ENCODE measurements around the gene GPRC5C. TPM values are rescaled to one million over a fixed set of nuclear protein-coding genes. Genes with fewer than 3 reads are reported as not detected.

GPRC5C gene
- total and polyA plus RNA-seq, 2 donors (not counting 1 experiment from before 2014, with no cell fraction given): 0.66 to 1.1 TPM

DNA sequence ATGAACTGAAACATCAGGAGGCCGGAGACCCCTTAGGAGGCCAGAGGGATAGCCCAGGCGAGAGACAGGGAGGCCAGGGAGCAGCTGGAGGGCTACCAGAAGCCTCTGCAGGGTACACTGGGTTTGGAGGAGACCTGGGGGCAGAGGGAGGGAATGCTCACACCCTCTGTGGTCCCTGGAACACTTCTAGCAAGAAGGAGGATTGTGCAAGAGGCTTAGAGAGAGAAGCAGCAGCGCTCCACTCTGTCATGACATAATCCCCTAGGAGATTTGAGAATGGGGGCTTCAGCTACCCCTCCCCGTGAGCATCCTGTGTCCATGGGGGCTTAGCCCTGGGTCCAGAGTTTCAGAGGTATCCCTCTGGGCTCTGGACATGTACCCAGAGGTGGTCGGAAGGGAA lies 48.7 kb upstream of the GPRC5C start:
- POLR2A ChIA-PET: no interaction called here
- TF ChIP-seq, protein P1, sequence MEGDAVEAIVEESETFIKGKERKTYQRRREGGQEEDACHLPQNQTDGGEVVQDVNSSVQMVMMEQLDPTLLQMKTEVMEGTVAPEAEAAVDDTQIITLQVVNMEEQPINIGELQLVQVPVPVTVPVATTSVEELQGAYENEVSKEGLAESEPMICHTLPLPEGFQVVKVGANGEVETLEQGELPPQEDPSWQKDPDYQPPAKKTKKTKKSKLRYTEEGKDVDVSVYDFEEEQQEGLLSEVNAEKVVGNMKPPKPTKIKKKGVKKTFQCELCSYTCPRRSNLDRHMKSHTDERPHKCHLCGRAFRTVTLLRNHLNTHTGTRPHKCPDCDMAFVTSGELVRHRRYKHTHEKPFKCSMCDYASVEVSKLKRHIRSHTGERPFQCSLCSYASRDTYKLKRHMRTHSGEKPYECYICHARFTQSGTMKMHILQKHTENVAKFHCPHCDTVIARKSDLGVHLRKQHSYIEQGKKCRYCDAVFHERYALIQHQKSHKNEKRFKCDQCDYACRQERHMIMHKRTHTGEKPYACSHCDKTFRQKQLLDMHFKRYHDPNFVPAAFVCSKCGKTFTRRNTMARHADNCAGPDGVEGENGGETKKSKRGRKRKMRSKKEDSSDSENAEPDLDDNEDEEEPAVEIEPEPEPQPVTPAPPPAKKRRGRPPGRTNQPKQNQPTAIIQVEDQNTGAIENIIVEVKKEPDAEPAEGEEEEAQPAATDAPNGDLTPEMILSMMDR (IDR thresholded peaks at IDR 0.05): no peak
- no peak for TF ChIP-seq EZH2 (IDR thresholded peaks at IDR 0.05; ENCODE audit: borderline replicate concordance, insufficient read depth, low read depth, low read length, poor library complexity, severe bottlenecking)
- no peak overlapping the region for H3K27ac ChIP-seq (ENCODE audit: low read length in 2 of 2)
- no peak overlapping the region for H3K4me3 ChIP-seq (ENCODE audit: control extremely low read depth in 1 of 5, extremely low read depth in 1 of 5, insufficient read depth in 1 of 5, low read depth in 2 of 5, low read length in 4 of 5)
- intact Hi-C loops (cut with micrococcal nuclease): no loop called here
- ATAC-seq (ENCODE audit: low read depth): no peak
- H4K20me1 ChIP-seq (ENCODE audit: control insufficient read depth, insufficient read depth, low read length, poor library complexity, severe bottlenecking): no peaks in the 10 kb centered on the region
- Mint-ChIP-seq H3K27me3 (peaks cover 11% of the 10 kb centered on the region), H3K27ac (no peak overlapping the region), H3K9me3 (ENCODE audit: insufficient read depth) (no peaks in the 10 kb centered on the region), H3K4me3 (no peak overlapping the region), H3K4me1 (no peaks in the 10 kb centered on the region)
- no peak overlapping the region for H2AFZ ChIP-seq (ENCODE audit: insufficient read depth, low read depth, low read length, poor library complexity, severe bottlenecking)
- no peaks in the 10 kb centered on the region for H3K9me3 ChIP-seq (ENCODE audit: control extremely low read depth in 1 of 3, control insufficient read depth in 2 of 3, insufficient read depth in 1 of 3, low read length in 2 of 3)
- CTCF ChIA-PET: no interaction called here
- H3K36me3 ChIP-seq (replicated peaks in 1 of 2; ENCODE audit: control extremely low read depth in 1 of 2, control insufficient read depth in 1 of 2, extremely low read depth in 1 of 2, insufficient read depth in 2 of 2, low read length in 1 of 2): no peaks in the 10 kb centered on the region
- no peaks in the 10 kb centered on the region for H3K79me2 ChIP-seq (ENCODE audit: control insufficient read depth, insufficient read depth, low read length)
- H3K27me3 ChIP-seq (replicated peaks in 1 of 4; ENCODE audit: control extremely low read depth in 1 of 4, control insufficient read depth in 3 of 4, insufficient read depth in 4 of 4, low read length in 3 of 4): peaks cover 0 to 17% (median 3%) of the 10 kb centered on the region in 4 experiments
- 78% methylated on average over 3 of the region's 5 CpGs for WGBS (ENCODE audit: insufficient coverage)
- H3K4me1 ChIP-seq (ENCODE audit: control insufficient read depth in 2 of 2, insufficient read depth in 2 of 2, low read length in 2 of 2): peaks cover 5 to 9% of the 10 kb centered on the region in 2 donors
- no peak overlapping the region for H3K9ac ChIP-seq (ENCODE audit: low read length)
- DNase-seq: no peak
- no peak overlapping the region for H3K4me2 ChIP-seq (replicated peaks; ENCODE audit: low read depth, low read length, poor library complexity, severe bottlenecking)

DNA sequence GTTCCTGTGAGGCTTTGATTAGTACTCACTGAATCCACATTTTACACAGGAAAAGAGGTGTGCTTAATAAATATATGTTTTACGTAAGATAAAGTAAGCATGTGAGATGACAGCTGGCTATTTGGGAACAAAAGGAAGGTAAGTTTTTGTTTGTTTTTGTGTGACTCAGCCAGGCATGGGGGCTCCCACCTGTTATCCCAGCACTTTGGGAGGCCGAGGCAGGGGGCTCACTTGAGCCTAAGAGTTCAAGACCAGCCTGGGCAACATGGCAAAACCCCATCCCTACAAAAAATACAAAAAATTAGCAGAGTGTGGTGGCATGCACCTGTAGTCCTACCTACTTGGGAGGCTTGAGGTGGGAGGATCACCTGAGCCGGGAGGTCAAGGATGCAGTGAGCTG lies 46.7 kb upstream of the GPRC5C start:
- Histone ChIP-seq H2AFZ (ENCODE audit: insufficient read depth, low read depth, low read length, poor library complexity, severe bottlenecking) (no peak overlapping the region), H3K9me3 (ENCODE audit: control extremely low read depth in 1 of 3, control insufficient read depth in 2 of 3, insufficient read depth in 1 of 3, low read length in 2 of 3) (no peaks in the 10 kb centered on the region), H3K79me2 (ENCODE audit: control insufficient read depth, insufficient read depth, low read length) (no peaks in the 10 kb centered on the region), H3K4me1 (ENCODE audit: control insufficient read depth in 2 of 2, insufficient read depth in 2 of 2, low read length in 2 of 2) (no peaks in the 10 kb centered on the region), H4K20me1 (ENCODE audit: control insufficient read depth, insufficient read depth, low read length, poor library complexity, severe bottlenecking) (no peaks in the 10 kb centered on the region), H3K36me3 (replicated peaks in 1 of 2; ENCODE audit: control extremely low read depth in 1 of 2, control insufficient read depth in 1 of 2, extremely low read depth in 1 of 2, insufficient read depth in 2 of 2, low read length in 1 of 2) (no peaks in the 10 kb centered on the region), H3K4me3 (ENCODE audit: control extremely low read depth in 1 of 5, extremely low read depth in 1 of 5, insufficient read depth in 1 of 5, low read depth in 2 of 5, low read length in 4 of 5) (no peak overlapping the region), H3K27me3 (replicated peaks in 1 of 4; ENCODE audit: control extremely low read depth in 1 of 4, control insufficient read depth in 3 of 4, insufficient read depth in 4 of 4, low read length in 3 of 4) (peaks cover 0 to 4% (median 0%) of the 10 kb centered on the region in 4 experiments), H3K4me2 (replicated peaks; ENCODE audit: low read depth, low read length, poor library complexity, severe bottlenecking) (no peak overlapping the region), H3K9ac (ENCODE audit: low read length) (no peak overlapping the region), H3K27ac (ENCODE audit: low read length in 2 of 2) (no peak overlapping the region)
- 85% methylated on average over 2 of the region's 3 CpGs for WGBS (ENCODE audit: insufficient coverage)
- CTCF ChIA-PET: interaction anchor here (0.9 to 1.8 kb wide), 2 partner anchors 17 to 54 kb away, joined by 3 to 4 read pairs; partner anchors contain the start of gene GPR142
- H3K4me3 Mint-ChIP-seq: no peak overlapping the region
- ATAC-seq (ENCODE audit: low read depth) (no peak), DNase-seq (no peak)
- POLR2A ChIA-PET: no interaction called here
- H3K9me3 Mint-ChIP-seq (ENCODE audit: insufficient read depth): no peaks in the 10 kb centered on the region
- H3K27me3 Mint-ChIP-seq: peaks cover 7% of the 10 kb centered on the region
- intact Hi-C loops (cut with micrococcal nuclease): no loop called here
- no peak overlapping the region for H3K27ac Mint-ChIP-seq
- H3K4me1 Mint-ChIP-seq: no peaks in the 10 kb centered on the region
- TF ChIP-seq, protein P1 (IDR thresholded peaks at IDR 0.05): no peak
- TF ChIP-seq EZH2 (IDR thresholded peaks at IDR 0.05; ENCODE audit: borderline replicate concordance, insufficient read depth, low read depth, low read length, poor library complexity, severe bottlenecking): no peak

All from B cell (primary cell).